ENCODE measurements around the gene OSCP1. TPM values are rescaled to one million over a fixed set of nuclear protein-coding genes. Genes with fewer than 3 reads are reported as not detected.

Gene OSCP1
- total RNA-seq, 1 donor from 2014 or later = 13.9 TPM

GRCh38 chr1:36397378-36398230 lies 52.6 kb downstream of the OSCP1 start, which contains the start of gene LSM10:
TSS of gene LSM10 (minus strand) at chr1:36397908. CDS start at chr1:36394129, 3,779 bp downstream.
- Histone ChIP-seq H3K27me3 (ENCODE audit: control insufficient read depth, insufficient read depth, low read length) (no peaks in the 10 kb centered on the region), H3K4me3 (ENCODE audit: low read depth, low read length) (peak within 1 kb of the TSS; percentile 87), H3K36me3 (ENCODE audit: control insufficient read depth, insufficient read depth, low read length) (peaks cover 2% of the 10 kb centered on the region)
- DNase-seq (ENCODE audit: low read depth) = peak; percentile 75
- TF ChIP-seq CTCF (IDR thresholded peaks at IDR 0.05; ENCODE audit: insufficient read depth, low read length, poor library complexity, severe bottlenecking) = no peak

GRCh38 chr1:36397083-36397377 lies 53.2 kb downstream of the OSCP1 start:
- Histone ChIP-seq H3K4me3 (ENCODE audit: low read depth, low read length) (peak overlapping the region; percentile 87), H3K36me3 (ENCODE audit: control insufficient read depth, insufficient read depth, low read length) (peaks cover 2% of the 10 kb centered on the region), H3K27me3 (ENCODE audit: control insufficient read depth, insufficient read depth, low read length) (no peaks in the 10 kb centered on the region)
- no peak for DNase-seq (ENCODE audit: low read depth)
- TF ChIP-seq CTCF (IDR thresholded peaks at IDR 0.05; ENCODE audit: insufficient read depth, low read length, poor library complexity, severe bottlenecking) = no peak

GRCh38 chr1:36396359-36396758 lies 53.9 kb downstream of the OSCP1 start:
- Histone ChIP-seq H3K4me3 (ENCODE audit: low read depth, low read length) (no peak overlapping the region), H3K36me3 (ENCODE audit: control insufficient read depth, insufficient read depth, low read length) (peaks cover 2% of the 10 kb centered on the region), H3K27me3 (ENCODE audit: control insufficient read depth, insufficient read depth, low read length) (no peaks in the 10 kb centered on the region)
- TF ChIP-seq CTCF (IDR thresholded peaks at IDR 0.05; ENCODE audit: insufficient read depth, low read length, poor library complexity, severe bottlenecking) = no peak
- DNase-seq (ENCODE audit: low read depth) = no peak

- no peak for TF ChIP-seq CTCF (IDR thresholded peaks at IDR 0.05; ENCODE audit: insufficient read depth, low read length, poor library complexity, severe bottlenecking)
- Histone ChIP-seq H3K27me3 (ENCODE audit: control insufficient read depth, insufficient read depth, low read length) (no peaks in the 10 kb centered on the region), H3K4me3 (ENCODE audit: low read depth, low read length) (no peak overlapping the region), H3K36me3 (ENCODE audit: control insufficient read depth, insufficient read depth, low read length) (peaks cover 3% of the 10 kb centered on the region)
- no peak for DNase-seq (ENCODE audit: low read depth)
These were observed 56.6 kb downstream of the OSCP1 start for GRCh38 chr1:36393686-36394085.

GRCh38 chr1:36392836-36393235 lies 57.4 kb downstream of the OSCP1 start:
- Histone ChIP-seq H3K36me3 (ENCODE audit: control insufficient read depth, insufficient read depth, low read length) (peaks cover 3% of the 10 kb centered on the region), H3K27me3 (ENCODE audit: control insufficient read depth, insufficient read depth, low read length) (no peaks in the 10 kb centered on the region), H3K4me3 (ENCODE audit: low read depth, low read length) (no peak overlapping the region)
- no peak for DNase-seq (ENCODE audit: low read depth)
- no peak for TF ChIP-seq CTCF (IDR thresholded peaks at IDR 0.05; ENCODE audit: insufficient read depth, low read length, poor library complexity, severe bottlenecking)

GRCh38 chr1:36391271-36391670 lies 59.0 kb downstream of the OSCP1 start:
- Histone ChIP-seq H3K36me3 (ENCODE audit: control insufficient read depth, insufficient read depth, low read length) (peaks cover 3% of the 10 kb centered on the region), H3K4me3 (ENCODE audit: low read depth, low read length) (no peak overlapping the region), H3K27me3 (ENCODE audit: control insufficient read depth, insufficient read depth, low read length) (no peaks in the 10 kb centered on the region)
- TF ChIP-seq CTCF (IDR thresholded peaks at IDR 0.05; ENCODE audit: insufficient read depth, low read length, poor library complexity, severe bottlenecking) = no peak
- no peak for DNase-seq (ENCODE audit: low read depth)

Data from kidney epithelial cell (primary cell).